Body of pancreas (tissue), 4 donors: ENCODE data around the gene PPWD1.

Source experiments
- POLR2A ChIP-seq, 3 donors: fragments of 450-650 bp; IDR thresholded peaks; one replicate each; pipeline ENCODE4 v1.6.1; 2016; ENCODE audit warnings: antibody characterized with exemption in 3 of 3, mild to moderate bottlenecking in 2 of 3
- TF ChIP-seq, protein P1 (sequence below), 7 experiments: fragments of 450-650 bp in 4 of 7; fragments of 200-600 bp in 3 of 7; sonication (generic) in 3 of 7; IDR thresholded peaks; one replicate each; pipeline ENCODE4 v1.5.1; 2016 to 2019; ENCODE audit warnings: antibody characterized with exemption in 7 of 7

DNA sequence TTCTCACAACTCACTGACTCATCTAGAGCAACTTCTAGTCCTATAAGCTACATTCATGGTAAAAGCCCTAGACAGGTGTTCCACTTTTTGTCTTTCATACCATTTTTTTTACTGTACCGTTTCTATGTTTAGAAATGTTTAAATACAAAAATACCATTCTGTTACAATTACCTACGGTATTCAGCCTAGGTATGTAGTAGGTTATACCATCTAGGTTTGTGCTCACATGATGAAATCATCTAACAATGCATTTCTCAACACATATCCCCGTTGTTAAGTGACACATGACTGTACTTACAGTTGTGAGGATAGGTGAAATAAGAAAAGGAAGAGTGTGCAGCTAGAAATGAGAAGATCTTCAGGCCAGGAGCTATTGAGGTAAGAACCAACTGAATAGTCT, 6.4 kb upstream of the PPWD1 start:
- TF ChIP-seq, protein P1, sequence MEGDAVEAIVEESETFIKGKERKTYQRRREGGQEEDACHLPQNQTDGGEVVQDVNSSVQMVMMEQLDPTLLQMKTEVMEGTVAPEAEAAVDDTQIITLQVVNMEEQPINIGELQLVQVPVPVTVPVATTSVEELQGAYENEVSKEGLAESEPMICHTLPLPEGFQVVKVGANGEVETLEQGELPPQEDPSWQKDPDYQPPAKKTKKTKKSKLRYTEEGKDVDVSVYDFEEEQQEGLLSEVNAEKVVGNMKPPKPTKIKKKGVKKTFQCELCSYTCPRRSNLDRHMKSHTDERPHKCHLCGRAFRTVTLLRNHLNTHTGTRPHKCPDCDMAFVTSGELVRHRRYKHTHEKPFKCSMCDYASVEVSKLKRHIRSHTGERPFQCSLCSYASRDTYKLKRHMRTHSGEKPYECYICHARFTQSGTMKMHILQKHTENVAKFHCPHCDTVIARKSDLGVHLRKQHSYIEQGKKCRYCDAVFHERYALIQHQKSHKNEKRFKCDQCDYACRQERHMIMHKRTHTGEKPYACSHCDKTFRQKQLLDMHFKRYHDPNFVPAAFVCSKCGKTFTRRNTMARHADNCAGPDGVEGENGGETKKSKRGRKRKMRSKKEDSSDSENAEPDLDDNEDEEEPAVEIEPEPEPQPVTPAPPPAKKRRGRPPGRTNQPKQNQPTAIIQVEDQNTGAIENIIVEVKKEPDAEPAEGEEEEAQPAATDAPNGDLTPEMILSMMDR (IDR thresholded peaks at IDR 0.05) = no peak
- TF ChIP-seq POLR2A (IDR thresholded peaks at IDR 0.05) = no peak
